SU-DHL-6 (cell line): ENCODE results near the gene KCNH6.

Experiments
- EZH2phosphoT487 ChIP-seq: fragments of 200-600 bp; sonication (generic), shearing (Covaris generic); conservative IDR thresholded peaks from 2 replicates; pipeline ENCODE4 v1.6.1; 2018; ENCODE audit warnings: mild to moderate bottlenecking, antibody characterized with exemption, low read length, moderate library complexity, mixed read lengths
- TF ChIP-seq, protein P1 (sequence below): fragments of 200-600 bp; sonication (generic); IDR thresholded peaks from one replicate; pipeline ENCODE4 v1.5.1; 2017; ENCODE audit warnings: antibody characterized with exemption, mild to moderate bottlenecking, low read length, moderate library complexity; ENCODE audit not compliant: insufficient read depth, poor library complexity, severe bottlenecking

GRCh38 chr17:63526861-63527260 lies 3.7 kb downstream of the KCNH6 start:
- TF ChIP-seq, protein P1, sequence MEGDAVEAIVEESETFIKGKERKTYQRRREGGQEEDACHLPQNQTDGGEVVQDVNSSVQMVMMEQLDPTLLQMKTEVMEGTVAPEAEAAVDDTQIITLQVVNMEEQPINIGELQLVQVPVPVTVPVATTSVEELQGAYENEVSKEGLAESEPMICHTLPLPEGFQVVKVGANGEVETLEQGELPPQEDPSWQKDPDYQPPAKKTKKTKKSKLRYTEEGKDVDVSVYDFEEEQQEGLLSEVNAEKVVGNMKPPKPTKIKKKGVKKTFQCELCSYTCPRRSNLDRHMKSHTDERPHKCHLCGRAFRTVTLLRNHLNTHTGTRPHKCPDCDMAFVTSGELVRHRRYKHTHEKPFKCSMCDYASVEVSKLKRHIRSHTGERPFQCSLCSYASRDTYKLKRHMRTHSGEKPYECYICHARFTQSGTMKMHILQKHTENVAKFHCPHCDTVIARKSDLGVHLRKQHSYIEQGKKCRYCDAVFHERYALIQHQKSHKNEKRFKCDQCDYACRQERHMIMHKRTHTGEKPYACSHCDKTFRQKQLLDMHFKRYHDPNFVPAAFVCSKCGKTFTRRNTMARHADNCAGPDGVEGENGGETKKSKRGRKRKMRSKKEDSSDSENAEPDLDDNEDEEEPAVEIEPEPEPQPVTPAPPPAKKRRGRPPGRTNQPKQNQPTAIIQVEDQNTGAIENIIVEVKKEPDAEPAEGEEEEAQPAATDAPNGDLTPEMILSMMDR, result no peak
- TF ChIP-seq EZH2phosphoT487, result no peak
